Keratinocyte (primary cell): ENCODE measurements around the gene ASAH2.

Source experiments
- EZH2 ChIP-seq: IDR thresholded peaks from one replicate; pipeline ENCODE4 v1.6.1; 2012; ENCODE audit warnings: inconsistent platforms, mild to moderate bottlenecking, low read length, moderate library complexity
- TF ChIP-seq, protein P1 (sequence below), 3 experiments: IDR thresholded peaks in 1 of 3; conservative IDR thresholded peaks in 1 of 3; optimal IDR thresholded peaks in 1 of 3; 2 replicates in 2 of 3; 3 replicates in 1 of 3; pipeline versions ENCODE3 to v1.5.1; 2011; ENCODE audit warnings: low read length in 3 of 3, mild to moderate bottlenecking in 3 of 3, moderate library complexity in 2 of 3, control low read depth in 1 of 3, inconsistent platforms in 1 of 3; ENCODE audit not compliant: insufficient read depth in 2 of 3; ENCODE audit errors: extremely low read depth in 1 of 3

DNA sequence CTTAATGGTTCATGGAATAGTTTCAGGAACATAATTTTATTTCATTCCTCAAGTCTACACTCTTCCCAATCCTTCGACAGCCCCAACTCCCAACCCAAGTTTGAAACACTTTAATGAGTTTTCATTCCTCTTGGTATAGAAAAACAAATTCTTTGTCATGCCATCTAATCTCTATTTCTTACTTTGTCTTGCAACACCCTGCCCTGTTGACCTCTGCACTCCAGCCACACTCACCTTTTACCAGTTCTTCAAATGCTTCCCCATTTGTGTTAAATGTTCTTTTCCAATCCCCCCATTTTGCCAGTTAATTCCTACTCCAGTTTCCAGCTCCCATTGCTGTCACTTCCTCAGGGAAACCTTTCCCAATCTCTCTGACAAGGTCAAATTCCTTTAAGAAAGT lies 21.9 kb downstream of the ASAH2 start:
- TF ChIP-seq EZH2 = no peak
- TF ChIP-seq, protein P1, sequence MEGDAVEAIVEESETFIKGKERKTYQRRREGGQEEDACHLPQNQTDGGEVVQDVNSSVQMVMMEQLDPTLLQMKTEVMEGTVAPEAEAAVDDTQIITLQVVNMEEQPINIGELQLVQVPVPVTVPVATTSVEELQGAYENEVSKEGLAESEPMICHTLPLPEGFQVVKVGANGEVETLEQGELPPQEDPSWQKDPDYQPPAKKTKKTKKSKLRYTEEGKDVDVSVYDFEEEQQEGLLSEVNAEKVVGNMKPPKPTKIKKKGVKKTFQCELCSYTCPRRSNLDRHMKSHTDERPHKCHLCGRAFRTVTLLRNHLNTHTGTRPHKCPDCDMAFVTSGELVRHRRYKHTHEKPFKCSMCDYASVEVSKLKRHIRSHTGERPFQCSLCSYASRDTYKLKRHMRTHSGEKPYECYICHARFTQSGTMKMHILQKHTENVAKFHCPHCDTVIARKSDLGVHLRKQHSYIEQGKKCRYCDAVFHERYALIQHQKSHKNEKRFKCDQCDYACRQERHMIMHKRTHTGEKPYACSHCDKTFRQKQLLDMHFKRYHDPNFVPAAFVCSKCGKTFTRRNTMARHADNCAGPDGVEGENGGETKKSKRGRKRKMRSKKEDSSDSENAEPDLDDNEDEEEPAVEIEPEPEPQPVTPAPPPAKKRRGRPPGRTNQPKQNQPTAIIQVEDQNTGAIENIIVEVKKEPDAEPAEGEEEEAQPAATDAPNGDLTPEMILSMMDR (optimal IDR thresholded peaks at IDR 0.05 in 1 of 3, IDR thresholded peaks at IDR 0.05 in 1 of 3, conservative IDR thresholded peaks at IDR 0.05 in 1 of 3; ENCODE audit: extremely low read depth in 1 of 3, insufficient read depth in 2 of 3, low read length in 3 of 3) = no peak
